SK-N-SH (cell line): ENCODE data around the gene HSPA9. TPM values are rescaled to one million over a fixed set of nuclear protein-coding genes. Genes with fewer than 3 reads are reported as not detected.

ENCODE experiments used
- CTCF ChIA-PET: fragments of 300-600, 350-600 bp; formaldehyde crosslinking; extraction: SDS; loops from one replicate; lab custom pipeline; 2021; lab: Yijun Ruan, JAX
- POLR2A ChIA-PET: fragments of 350-600 bp; sonication (Branson Sonifier 250); formaldehyde crosslinking; extraction: SDS; loops from one replicate; lab custom pipeline; 2020; ENCODE audit warnings: antibody characterized with exemption, inconsistent platforms; lab: Yijun Ruan, JAX
- DNase-seq: peaks from one replicate; pipeline ENCODE4 v3.0.0; 2012
- H2AFZ ChIP-seq: fragments of 200-600 bp; sonication (generic); 2 replicates; pipeline ENCODE4 v1.8.1; 2016; ENCODE audit warnings: antibody characterized with exemption, mild to moderate bottlenecking, low read depth
- H3F3A ChIP-seq: fragments of 200-600 bp; sonication (generic); replicated peaks from 2 replicates; pipeline ENCODE3; 2016; ENCODE audit warnings: antibody characterized with exemption, mild to moderate bottlenecking; ENCODE audit not compliant: insufficient read depth
- H3K27ac ChIP-seq, 2 experiments: fragments of 200-500 bp in 1 of 2; fragments of 200-600 bp in 1 of 2; sonication (Bioruptor generic) in 1 of 2; sonication (generic), shearing (Covaris generic) in 1 of 2; 2 replicates each; pipeline versions ENCODE4 v1.5.1 to v1.6.1; 2014 to 2016; ENCODE audit warnings: low read depth in 2 of 2, inconsistent platforms in 1 of 2, low read length in 1 of 2, mild to moderate bottlenecking in 1 of 2, mixed read lengths in 1 of 2
- H3K27me3 ChIP-seq: fragments of 200-600 bp; sonication (generic), shearing (Covaris generic); 2 replicates; pipeline ENCODE4 v1.6.1; 2016; ENCODE audit warnings: mixed run types; ENCODE audit not compliant: insufficient read depth
- H3K36me3 ChIP-seq, 2 experiments: fragments of 200-500 bp in 1 of 2; fragments of 200-600 bp in 1 of 2; sonication (Bioruptor generic) in 1 of 2; sonication (generic) in 1 of 2; replicated peaks in 1 of 2; 2 replicates each; pipeline versions ENCODE3 to v1.5.1; 2014 to 2016; ENCODE audit warnings: low read length in 1 of 2, mild to moderate bottlenecking in 1 of 2; ENCODE audit not compliant: insufficient read depth in 2 of 2, control insufficient read depth in 1 of 2
- H3K4me1 ChIP-seq, 2 experiments: fragments of 200-500 bp in 1 of 2; fragments of 200-600 bp in 1 of 2; sonication (Bioruptor generic) in 1 of 2; sonication (generic), shearing (Covaris generic) in 1 of 2; 2 replicates each; pipeline versions ENCODE4 v1.5.1 to v1.6.1; 2014 to 2016; ENCODE audit warnings: low read depth in 1 of 2, low read length in 1 of 2, mixed run types in 1 of 2; ENCODE audit not compliant: insufficient read depth in 2 of 2, control insufficient read depth in 1 of 2
- H3K4me2 ChIP-seq: fragments of 200-600 bp; sonication (generic), shearing (Covaris generic); 2 replicates; pipeline ENCODE4 v1.6.1; 2017; ENCODE audit warnings: mixed run types
- H3K4me3 ChIP-seq, 2 experiments: fragments of 200-500 bp in 1 of 2; fragments of 200-600 bp in 1 of 2; sonication (Bioruptor generic) in 1 of 2; sonication (generic), shearing (Covaris generic) in 1 of 2; 2 replicates each; pipeline versions ENCODE4 v1.5.1 to v1.8.1; 2014 to 2016; ENCODE audit warnings: low read depth in 2 of 2, inconsistent platforms in 1 of 2, low read length in 1 of 2, mild to moderate bottlenecking in 1 of 2, mixed read lengths in 1 of 2, moderate library complexity in 1 of 2
- H3K79me2 ChIP-seq: fragments of 200-600 bp; sonication (generic); 2 replicates; pipeline ENCODE4 v1.8.1; 2017; ENCODE audit warnings: mild to moderate bottlenecking; ENCODE audit not compliant: insufficient read depth
- H3K9ac ChIP-seq: fragments of 200-600 bp; sonication (generic); 2 replicates; pipeline ENCODE4 v1.6.1; 2017; ENCODE audit warnings: mixed run types
- H3K9me2 ChIP-seq: fragments of 200-600 bp; sonication (generic); 2 replicates; pipeline ENCODE4 v1.6.1; 2017; ENCODE audit warnings: mixed run types
- H3K9me3 ChIP-seq: fragments of 200-600 bp; sonication (generic); 2 replicates; pipeline ENCODE4 v1.6.1; 2017; ENCODE audit warnings: mixed run types, mild to moderate bottlenecking, moderate library complexity
- H4K20me1 ChIP-seq: fragments of 200-600 bp; sonication (generic); 2 replicates; pipeline ENCODE4 v1.6.1; 2017; ENCODE audit warnings: mild to moderate bottlenecking, mixed run types; ENCODE audit not compliant: insufficient read depth
- EP300 ChIP-seq, 2 experiments: IDR thresholded peaks; 2 replicates each; pipeline versions ENCODE4 v1.4.0 to v1.6.1; 2012; ENCODE audit warnings: borderline replicate concordance in 1 of 2, low read depth in 1 of 2, low read length in 1 of 2
- EZH2phosphoT487 ChIP-seq: fragments of 200-600 bp; sonication (generic); IDR thresholded peaks from 2 replicates; pipeline ENCODE4 v1.6.1; 2017; ENCODE audit warnings: low read depth, mixed run types, mild to moderate bottlenecking, antibody characterized with exemption, moderate library complexity, borderline replicate concordance
- FOXJ3 ChIP-seq: sonication (generic); formaldehyde crosslinking; IDR thresholded peaks from 2 replicates; pipeline ENCODE4 v1.5.1; 2020; ENCODE audit warnings: mild to moderate bottlenecking, missing genetic modification reagents
- IRF3 ChIP-seq: fragments of 150-350 bp; IDR thresholded peaks from 2 replicates; pipeline ENCODE4 v1.6.1; 2016; ENCODE audit warnings: mild to moderate bottlenecking, low read depth, low read length
- NRF1 ChIP-seq: IDR thresholded peaks from 2 replicates; pipeline ENCODE4 v1.6.1; 2012; ENCODE audit warnings: low read depth, mild to moderate bottlenecking, low read length
- PBX3 ChIP-seq: IDR thresholded peaks from 2 replicates; pipeline ENCODE4; 2012
- POLR2AphosphoS5 ChIP-seq: IDR thresholded peaks from 2 replicates; pipeline ENCODE4 v1.6.1; 2012; ENCODE audit warnings: low read depth, low read length
- RAD21 ChIP-seq: IDR thresholded peaks from 2 replicates; pipeline ENCODE4 v1.6.1; 2012; ENCODE audit warnings: mild to moderate bottlenecking, low read length
- RFX5 ChIP-seq: IDR thresholded peaks from 2 replicates; pipeline ENCODE4 v1.6.1; 2012; ENCODE audit warnings: mild to moderate bottlenecking, improper control_type of control experiment, low read length
- SIN3A ChIP-seq: IDR thresholded peaks from 2 replicates; pipeline ENCODE4 v1.6.1; 2012; ENCODE audit warnings: low read depth, mild to moderate bottlenecking, low read length, moderate library complexity, borderline replicate concordance
- SMC3 ChIP-seq: IDR thresholded peaks from 2 replicates; pipeline ENCODE4 v1.6.1; 2012; ENCODE audit warnings: low read depth, low read length, improper control_type of control experiment
- TAF1 ChIP-seq: IDR thresholded peaks from 2 replicates; pipeline ENCODE4 v1.6.1; 2012; ENCODE audit warnings: low read depth, mild to moderate bottlenecking, low read length, moderate library complexity, borderline replicate concordance
- TEAD4 ChIP-seq: IDR thresholded peaks from 2 replicates; pipeline ENCODE4 v1.4.0; 2012; ENCODE audit warnings: mild to moderate bottlenecking, borderline replicate concordance; ENCODE audit not compliant: insufficient read depth
- WGBS: methylation state at CpG from one replicate; pipeline ENCODE4 v1.1.6; 2017; ENCODE audit warnings: low lambda C conversion rate; 5-methylcytosine and 5-hydroxymethylcytosine counted together
- polyA plus RNA-seq, 3 experiments: library from polyadenylated mRNA; depleted of rRNA; stranded (reverse); fragments of >200 nt; gene quantifications; 2 replicates each; pipeline ENCODE4 v1.2.3, GENCODE V29; 2012
- TF ChIP-seq, protein P1 (sequence below): fragments of 150-350 bp; IDR thresholded peaks from 2 replicates; pipeline ENCODE4 v1.6.1; 2017; ENCODE audit warnings: antibody characterized with exemption, low read length, low read depth, borderline replicate concordance
- TF ChIP-seq, protein P2 (sequence below): IDR thresholded peaks from 2 replicates; pipeline ENCODE4 v1.4.0; 2012; ENCODE audit warnings: low read depth, borderline replicate concordance
- TF ChIP-seq, protein P3 (sequence below): IDR thresholded peaks from 2 replicates; pipeline ENCODE4 v1.4.0; 2012; ENCODE audit warnings: low read depth

Gene HSPA9
- polyA plus RNA-seq, 1 of the 3 experiments (the other 2 are of a cell fraction): 153 TPM

- Histone ChIP-seq H4K20me1 (peaks cover 39% of the 10 kb centered on the region), H2AFZ (no peak overlapping the region), H3K4me2 (no peak overlapping the region), H3K9me2 (no peaks in the 10 kb centered on the region), H3K4me3 (no peak overlapping the region), H3K9me3 (no peaks in the 10 kb centered on the region), H3K79me2 (peaks cover 97% of the 10 kb centered on the region), H3K27ac (no peak overlapping the region), H3K36me3 (peaks cover 82 to 93% of the 10 kb centered on the region in 2 experiments), H3K27me3 (no peaks in the 10 kb centered on the region), H3K4me1 (no peaks in the 10 kb centered on the region), H3F3A (peaks cover 32% of the 10 kb centered on the region), H3K9ac (no peak overlapping the region)
- no peak for TF ChIP-seq RFX5
- no peak for TF ChIP-seq SMC3
- TF ChIP-seq, protein P1, sequence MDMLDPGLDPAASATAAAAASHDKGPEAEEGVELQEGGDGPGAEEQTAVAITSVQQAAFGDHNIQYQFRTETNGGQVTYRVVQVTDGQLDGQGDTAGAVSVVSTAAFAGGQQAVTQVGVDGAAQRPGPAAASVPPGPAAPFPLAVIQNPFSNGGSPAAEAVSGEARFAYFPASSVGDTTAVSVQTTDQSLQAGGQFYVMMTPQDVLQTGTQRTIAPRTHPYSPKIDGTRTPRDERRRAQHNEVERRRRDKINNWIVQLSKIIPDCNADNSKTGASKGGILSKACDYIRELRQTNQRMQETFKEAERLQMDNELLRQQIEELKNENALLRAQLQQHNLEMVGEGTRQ: no peak
- TF ChIP-seq TAF1: no peak
- TF ChIP-seq, protein P2, sequence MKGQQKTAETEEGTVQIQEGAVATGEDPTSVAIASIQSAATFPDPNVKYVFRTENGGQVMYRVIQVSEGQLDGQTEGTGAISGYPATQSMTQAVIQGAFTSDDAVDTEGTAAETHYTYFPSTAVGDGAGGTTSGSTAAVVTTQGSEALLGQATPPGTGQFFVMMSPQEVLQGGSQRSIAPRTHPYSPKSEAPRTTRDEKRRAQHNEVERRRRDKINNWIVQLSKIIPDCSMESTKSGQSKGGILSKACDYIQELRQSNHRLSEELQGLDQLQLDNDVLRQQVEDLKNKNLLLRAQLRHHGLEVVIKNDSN: no peak
- no peak for TF ChIP-seq RAD21
- no peak for DNase-seq
- ChIA-PET CTCF (interaction anchor here (1.4 kb wide), 1 partner anchor 21 kb away, joined by 3 read pairs; the partner anchor contains the start of gene ETF1), POLR2A (no interaction called here)
- WGBS: 95% methylated on average over 8 of the region's 9 CpGs
Observed at GRCh38 chr5:138564242-138564641, 11.0 kb downstream of the HSPA9 start.

GRCh38 chr5:138563340-138564118 lies 11.7 kb downstream of the HSPA9 start:
- CTCF ChIA-PET: interaction anchor here (1.4 to 1.5 kb wide), 2 partner anchors 15 to 20 kb away, joined by 3 read pairs; partner anchors contain the start of gene ETF1
- Histone ChIP-seq H3K4me2 (no peak overlapping the region), H3F3A (peaks cover 33% of the 10 kb centered on the region), H4K20me1 (peaks cover 40% of the 10 kb centered on the region), H3K9ac (no peak overlapping the region), H3K27ac (no peak overlapping the region), H3K36me3 (peaks cover 80 to 91% of the 10 kb centered on the region in 2 experiments), H3K27me3 (no peaks in the 10 kb centered on the region), H3K4me1 (no peaks in the 10 kb centered on the region), H3K9me3 (no peaks in the 10 kb centered on the region), H2AFZ (no peak overlapping the region), H3K9me2 (no peaks in the 10 kb centered on the region), H3K4me3 (no peak overlapping the region), H3K79me2 (peaks cover 91% of the 10 kb centered on the region)
- no peak for DNase-seq
- 90% methylated on average over 3 of the region's 3 CpGs for WGBS
- POLR2A ChIA-PET: no interaction called here
- TF ChIP-seq RFX5 (no peak), EP300 (IDR thresholded peaks at IDR 0.05; ENCODE audit: borderline replicate concordance in 1 of 2, low read depth in 1 of 2, low read length in 1 of 2) (no peak), TEAD4 (no peak), FOXJ3 (CRISPR knock-in tag) (no peak), IRF3 (no peak), SIN3A (no peak), PBX3 (no peak), EZH2phosphoT487 (no peak), POLR2AphosphoS5 (no peak), RAD21 (no peak), NRF1 (no peak), TAF1 (no peak)
- TF ChIP-seq, protein P1: no peak
- TF ChIP-seq, protein P3, sequence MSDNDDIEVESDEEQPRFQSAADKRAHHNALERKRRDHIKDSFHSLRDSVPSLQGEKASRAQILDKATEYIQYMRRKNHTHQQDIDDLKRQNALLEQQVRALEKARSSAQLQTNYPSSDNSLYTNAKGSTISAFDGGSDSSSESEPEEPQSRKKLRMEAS: no peak
- TF ChIP-seq, protein P2: no peak
